ENCODE results near the gene BACH2.

DNA sequence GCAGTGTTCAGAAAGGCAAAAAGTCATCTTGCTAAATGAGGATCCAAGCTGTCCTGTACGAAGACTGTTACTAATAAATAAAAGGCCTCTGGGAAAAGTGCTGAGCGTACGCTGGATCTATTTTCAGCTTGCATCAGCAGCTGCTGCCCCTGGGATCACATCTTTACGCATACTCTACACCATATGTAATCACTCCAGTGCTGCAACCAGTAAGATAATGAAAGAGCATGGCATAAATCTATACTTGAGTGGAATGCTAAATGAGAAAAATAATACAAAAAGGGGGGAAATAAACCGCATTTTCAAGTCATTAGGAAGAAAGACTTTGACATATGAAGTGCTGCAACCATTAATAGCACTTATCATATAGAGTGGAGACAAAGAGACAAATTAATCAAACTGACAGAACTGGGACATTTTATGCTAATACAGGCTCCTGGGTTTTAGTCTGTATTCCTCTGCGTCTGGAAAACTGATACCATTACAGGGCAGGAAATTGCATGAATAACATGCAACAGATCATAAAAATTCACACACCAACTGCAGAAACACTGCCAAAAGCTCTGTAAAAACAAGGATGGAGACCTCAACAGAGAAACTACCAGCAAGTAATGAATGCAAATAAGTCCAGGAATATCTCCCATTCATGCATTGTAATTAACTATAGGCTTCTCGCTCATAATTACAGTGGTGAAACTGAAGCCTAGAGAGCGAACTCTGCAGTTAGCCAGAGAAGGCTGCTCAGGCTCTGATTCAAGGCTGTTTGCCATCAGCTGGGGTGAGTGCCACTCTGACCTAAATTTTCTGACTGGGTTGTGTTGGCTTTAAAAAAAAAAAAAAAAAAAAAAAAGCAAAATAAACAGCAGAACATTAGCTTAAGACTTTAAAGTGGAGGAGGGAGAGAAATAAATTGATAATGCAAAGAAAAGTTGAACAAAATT is 318.6 kb downstream of the BACH2 start:
- TF ChIP-seq TAF1 (IDR thresholded peaks at IDR 0.05; ENCODE audit: borderline replicate concordance, insufficient read depth, low read length) (no peak), POLR2AphosphoS5 (IDR thresholded peaks at IDR 0.05; ENCODE audit: low read depth, low read length) (no peak; the same call in 1 of the 2 replicates), SIN3A (IDR thresholded peaks at IDR 0.05; ENCODE audit: borderline replicate concordance, insufficient read depth, low read length) (no peak), FOXP2 (optimal IDR thresholded peaks at IDR 0.05; ENCODE audit: borderline replicate concordance, extremely low read depth, extremely low read length, insufficient read depth) (no peak)
- TF ChIP-seq, protein P1, sequence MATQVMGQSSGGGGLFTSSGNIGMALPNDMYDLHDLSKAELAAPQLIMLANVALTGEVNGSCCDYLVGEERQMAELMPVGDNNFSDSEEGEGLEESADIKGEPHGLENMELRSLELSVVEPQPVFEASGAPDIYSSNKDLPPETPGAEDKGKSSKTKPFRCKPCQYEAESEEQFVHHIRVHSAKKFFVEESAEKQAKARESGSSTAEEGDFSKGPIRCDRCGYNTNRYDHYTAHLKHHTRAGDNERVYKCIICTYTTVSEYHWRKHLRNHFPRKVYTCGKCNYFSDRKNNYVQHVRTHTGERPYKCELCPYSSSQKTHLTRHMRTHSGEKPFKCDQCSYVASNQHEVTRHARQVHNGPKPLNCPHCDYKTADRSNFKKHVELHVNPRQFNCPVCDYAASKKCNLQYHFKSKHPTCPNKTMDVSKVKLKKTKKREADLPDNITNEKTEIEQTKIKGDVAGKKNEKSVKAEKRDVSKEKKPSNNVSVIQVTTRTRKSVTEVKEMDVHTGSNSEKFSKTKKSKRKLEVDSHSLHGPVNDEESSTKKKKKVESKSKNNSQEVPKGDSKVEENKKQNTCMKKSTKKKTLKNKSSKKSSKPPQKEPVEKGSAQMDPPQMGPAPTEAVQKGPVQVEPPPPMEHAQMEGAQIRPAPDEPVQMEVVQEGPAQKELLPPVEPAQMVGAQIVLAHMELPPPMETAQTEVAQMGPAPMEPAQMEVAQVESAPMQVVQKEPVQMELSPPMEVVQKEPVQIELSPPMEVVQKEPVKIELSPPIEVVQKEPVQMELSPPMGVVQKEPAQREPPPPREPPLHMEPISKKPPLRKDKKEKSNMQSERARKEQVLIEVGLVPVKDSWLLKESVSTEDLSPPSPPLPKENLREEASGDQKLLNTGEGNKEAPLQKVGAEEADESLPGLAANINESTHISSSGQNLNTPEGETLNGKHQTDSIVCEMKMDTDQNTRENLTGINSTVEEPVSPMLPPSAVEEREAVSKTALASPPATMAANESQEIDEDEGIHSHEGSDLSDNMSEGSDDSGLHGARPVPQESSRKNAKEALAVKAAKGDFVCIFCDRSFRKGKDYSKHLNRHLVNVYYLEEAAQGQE (IDR thresholded peaks at IDR 0.05; ENCODE audit: insufficient read depth in 1 of 2, low read depth in 2 of 2, low read length in 2 of 2), result no peak

Data from PFSK-1 (cell line).